Retina (tissue), 1 donor: ENCODE data around the gene NEK6.

ENCODE experiments used
- DNase-seq: peaks from one replicate; pipeline ENCODE4 v3.0.0-alpha.2; 2016

NEK6 gene

GRCh38 chr9:124298646-124299235 lies 41.0 kb downstream of the NEK6 start:
- no peak for DNase-seq

GRCh38 chr9:124299515-124300090 lies 41.9 kb downstream of the NEK6 start:
- DNase-seq, result no peak

GRCh38 chr9:124300312-124300711 lies 42.6 kb downstream of the NEK6 start:
- no peak for DNase-seq

- no peak for DNase-seq
Measured at GRCh38 chr9:124302921-124303320, 45.2 kb downstream of the NEK6 start.

GRCh38 chr9:124303762-124304161 lies 46.0 kb downstream of the NEK6 start:
- no peak for DNase-seq

GRCh38 chr9:124304285-124304684 lies 46.5 kb downstream of the NEK6 start:
- no peak for DNase-seq

- peak; percentile 57 for DNase-seq
Measured at GRCh38 chr9:124306098-124306735, 48.5 kb downstream of the NEK6 start.

GRCh38 chr9:124307379-124308030 lies 49.8 kb downstream of the NEK6 start:
- DNase-seq, result peak; percentile 69

- DNase-seq, result no peak
Measured at GRCh38 chr9:124308606-124309491, 51.1 kb downstream of the NEK6 start.

GRCh38 chr9:124309667-124310084 lies 51.9 kb downstream of the NEK6 start:
- no peak for DNase-seq

GRCh38 chr9:124311283-124311682 lies 53.5 kb downstream of the NEK6 start:
- DNase-seq, result no peak

GRCh38 chr9:124312290-124313265 lies 54.8 kb downstream of the NEK6 start:
- no peak for DNase-seq

GRCh38 chr9:124313940-124314339 lies 56.2 kb downstream of the NEK6 start:
- no peak for DNase-seq

- DNase-seq, result no peak
Measured at GRCh38 chr9:124315882-124316281, 58.1 kb downstream of the NEK6 start.

GRCh38 chr9:124320062-124320973 lies 62.6 kb downstream of the NEK6 start:
- peak; percentile 71 for DNase-seq

- no peak for DNase-seq
Measured at GRCh38 chr9:124321416-124321815, 63.7 kb downstream of the NEK6 start.

GRCh38 chr9:124321935-124322334 lies 64.2 kb downstream of the NEK6 start:
- no peak for DNase-seq

GRCh38 chr9:124322618-124323432 lies 65.1 kb downstream of the NEK6 start:
- DNase-seq, result no peak

- no peak for DNase-seq
Measured at GRCh38 chr9:124323904-124324303, 66.2 kb downstream of the NEK6 start.

- no peak for DNase-seq
Measured at GRCh38 chr9:124325816-124326215, 68.1 kb downstream of the NEK6 start.
